SJCRH30 (cell line): Measurements from ENCODE around the gene ZBED4. TPM values are rescaled to one million over a fixed set of nuclear protein-coding genes. Genes with fewer than 3 reads are reported as not detected.

Experiments
- DNase-seq, 2 experiments: peaks; one replicate each; pipeline ENCODE4 v3.0.0-alpha.2; 2015 to 2020
- H3K27ac ChIP-seq: fragments of 250-450 bp; sonication (Bioruptor Pico); 2 replicates; pipeline ENCODE4 v1.5.1; 2020; ENCODE audit warnings: mild to moderate bottlenecking, moderate library complexity
- H3K27me3 ChIP-seq: fragments of 250-450 bp; sonication (Bioruptor Pico); 2 replicates; pipeline ENCODE4 v1.5.1; 2020; ENCODE audit warnings: mild to moderate bottlenecking, moderate library complexity
- H3K36me3 ChIP-seq: fragments of 250-450 bp; sonication (Bioruptor Pico); 2 replicates; pipeline ENCODE4 v1.5.1; 2020; ENCODE audit warnings: mild to moderate bottlenecking, moderate library complexity
- H3K4me1 ChIP-seq: fragments of 250-450 bp; sonication (Bioruptor Pico); 2 replicates; pipeline ENCODE4 v1.5.1; 2020; ENCODE audit warnings: mild to moderate bottlenecking, moderate library complexity
- H3K4me3 ChIP-seq: fragments of 250-450 bp; sonication (Bioruptor Pico); 2 replicates; pipeline ENCODE4 v1.5.1; 2020; ENCODE audit warnings: mild to moderate bottlenecking, moderate library complexity
- H3K9me3 ChIP-seq: fragments of 250-450 bp; sonication (Bioruptor Pico); replicated peaks from 2 replicates; pipeline ENCODE4 v1.5.1; 2020; ENCODE audit warnings: mild to moderate bottlenecking, moderate library complexity
- total RNA-seq: library from RNA; depleted of rRNA; stranded (reverse); fragments of >200 nt; shearing (Covaris generic); gene quantifications from 2 replicates; pipeline ENCODE4 v1.2.3, GENCODE V29; 2014

The ZBED4 gene
- total RNA-seq, 1 experiment from 2014 or later: 53.2 TPM

DNA sequence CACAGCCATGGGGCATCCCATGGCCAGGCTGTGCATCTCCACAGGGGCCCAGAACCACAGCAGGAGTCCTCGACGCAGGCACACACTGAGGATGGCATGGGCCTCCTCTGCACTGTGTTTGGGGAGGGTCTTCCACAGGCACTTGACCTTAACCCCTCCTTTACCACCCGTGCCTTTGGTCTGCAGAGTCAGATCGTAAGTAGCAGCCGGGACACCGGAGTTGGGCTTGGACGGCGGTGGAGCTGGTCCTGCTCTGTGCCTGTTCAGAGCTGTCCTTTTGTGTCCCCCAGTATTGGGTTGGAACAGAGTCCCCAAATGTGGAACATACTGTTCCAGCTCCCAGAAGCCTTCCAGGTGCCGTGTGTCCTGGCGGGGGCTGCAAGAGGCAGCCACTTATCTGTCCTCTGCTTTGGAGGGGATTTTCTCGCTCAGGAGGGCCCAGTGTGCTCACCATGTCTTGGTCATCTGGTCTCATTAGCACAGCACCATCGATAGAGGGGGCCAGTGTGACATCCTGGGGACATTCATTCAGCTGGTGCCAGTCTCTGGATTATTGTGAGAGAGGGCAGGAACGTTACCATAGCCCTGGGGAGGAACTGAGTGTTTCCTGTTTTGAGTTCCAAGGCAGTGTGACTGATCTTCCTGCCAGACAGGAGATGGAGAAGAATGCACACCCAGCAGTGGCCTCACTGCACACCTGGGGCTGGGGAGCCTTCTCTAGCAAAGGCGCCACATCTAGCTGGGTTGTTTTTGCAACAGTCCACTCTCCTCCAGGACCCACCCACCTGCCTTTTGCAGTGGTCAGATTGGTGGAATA is 77.2 kb downstream of the ZBED4 start:
- Histone ChIP-seq H3K4me1 (peaks cover 24% of the 10 kb centered on the region), H3K36me3 (no peaks in the 10 kb centered on the region), H3K27me3 (no peaks in the 10 kb centered on the region), H3K4me3 (no peak overlapping the region), H3K27ac (no peak overlapping the region), H3K9me3 (no peaks in the 10 kb centered on the region)
- peak; percentile 83 to 92 for DNase-seq

DNA sequence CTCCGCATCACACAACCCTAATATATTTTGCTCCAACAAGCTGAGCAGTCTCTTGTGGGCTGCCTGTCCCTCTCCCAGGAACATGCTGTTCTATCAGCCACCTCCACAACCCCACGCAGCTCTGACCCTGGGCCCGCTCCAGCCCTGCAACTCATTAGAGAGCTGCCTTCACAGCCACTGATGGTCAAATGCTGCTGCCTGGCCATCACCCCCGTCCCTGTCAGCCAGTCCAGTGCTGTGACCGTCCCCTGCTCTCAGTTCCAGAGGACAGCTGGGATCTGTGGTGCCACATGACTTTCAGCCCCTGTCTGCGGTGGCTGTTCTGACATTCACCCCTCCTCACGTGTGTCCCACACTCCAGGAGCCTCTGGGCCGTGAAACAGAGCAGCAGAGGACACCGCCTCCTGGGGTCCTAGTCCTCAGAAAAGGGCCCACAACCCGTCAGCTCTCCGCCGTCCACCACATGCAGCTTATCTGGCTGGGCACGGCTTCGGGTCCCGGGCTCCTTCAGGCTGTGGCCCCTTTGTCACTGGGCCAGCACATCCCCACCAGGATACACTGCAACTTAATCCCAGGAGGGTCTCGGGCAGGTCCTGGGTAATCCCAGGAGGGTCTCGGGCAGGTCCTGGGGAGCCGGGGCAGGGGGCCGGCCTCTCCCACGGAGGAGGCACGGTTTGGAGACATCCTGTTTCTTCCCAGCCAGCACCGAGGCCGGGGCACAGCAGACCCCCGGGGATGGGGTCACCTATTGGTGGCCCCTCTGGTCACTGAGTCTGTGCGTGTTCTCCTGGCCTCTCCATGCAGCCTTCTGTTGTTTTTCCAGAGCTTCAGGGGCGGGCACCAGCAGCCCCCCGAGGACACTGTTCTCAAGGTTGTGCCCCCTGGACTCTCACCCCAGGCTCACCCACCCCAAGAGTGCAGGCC is 79.9 kb downstream of the ZBED4 start:
- Histone ChIP-seq H3K27ac (no peak overlapping the region; the same call in 1 of the 2 replicates), H3K4me1 (peaks cover 46% of the 10 kb centered on the region), H3K36me3 (no peaks in the 10 kb centered on the region), H3K4me3 (no peak overlapping the region), H3K9me3 (no peaks in the 10 kb centered on the region), H3K27me3 (no peaks in the 10 kb centered on the region)
- peak in 1 of 2 experiments; percentile 56 for DNase-seq

DNA sequence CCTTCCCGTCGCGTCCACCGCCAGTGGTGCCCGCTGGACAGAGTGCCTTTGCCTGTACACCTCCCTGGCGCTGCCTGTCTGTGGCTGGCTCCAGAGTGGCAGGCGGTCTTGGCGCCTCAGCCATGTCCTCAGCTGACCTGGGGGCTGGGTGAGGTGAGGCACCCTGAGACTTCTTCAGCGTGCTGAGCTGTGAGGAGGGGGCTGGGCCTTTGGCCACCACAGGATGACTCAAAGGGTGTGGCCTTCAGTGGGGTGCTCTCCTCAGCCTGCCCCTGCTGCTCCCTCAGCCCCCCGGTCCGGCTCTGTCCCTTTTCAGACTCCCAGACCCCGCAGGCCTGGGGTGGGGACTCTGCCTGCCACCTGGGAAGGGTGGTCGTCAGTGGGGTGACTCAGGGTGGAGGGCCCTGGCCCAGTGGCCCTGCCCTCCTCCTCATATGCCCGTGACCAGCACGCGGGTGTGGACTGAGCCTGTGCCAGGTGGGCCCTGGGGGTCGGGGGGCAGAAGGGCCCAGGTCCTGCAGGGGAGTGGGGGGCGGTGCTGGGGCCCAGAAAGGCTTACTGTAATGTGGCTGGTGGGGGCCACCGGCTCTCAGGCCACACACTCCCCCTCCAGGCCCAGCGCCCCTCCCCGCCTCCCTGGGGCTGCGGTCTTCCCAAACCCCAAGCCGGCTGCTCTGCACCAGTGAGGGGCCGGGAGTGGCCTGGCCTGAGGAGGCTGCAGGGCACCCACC is 80.7 kb downstream of the ZBED4 start:
- H3K4me1 ChIP-seq: peaks cover 55% of the 10 kb centered on the region
- no peaks in the 10 kb centered on the region for H3K9me3 ChIP-seq
- peak overlapping the region; percentile 37; the same call in 1 of the 2 replicates for H3K27ac ChIP-seq
- H3K36me3 ChIP-seq: no peaks in the 10 kb centered on the region
- peak; percentile 54 to 60 for DNase-seq
- no peaks in the 10 kb centered on the region for H3K27me3 ChIP-seq
- peak overlapping the region; percentile 54 for H3K4me3 ChIP-seq

DNA sequence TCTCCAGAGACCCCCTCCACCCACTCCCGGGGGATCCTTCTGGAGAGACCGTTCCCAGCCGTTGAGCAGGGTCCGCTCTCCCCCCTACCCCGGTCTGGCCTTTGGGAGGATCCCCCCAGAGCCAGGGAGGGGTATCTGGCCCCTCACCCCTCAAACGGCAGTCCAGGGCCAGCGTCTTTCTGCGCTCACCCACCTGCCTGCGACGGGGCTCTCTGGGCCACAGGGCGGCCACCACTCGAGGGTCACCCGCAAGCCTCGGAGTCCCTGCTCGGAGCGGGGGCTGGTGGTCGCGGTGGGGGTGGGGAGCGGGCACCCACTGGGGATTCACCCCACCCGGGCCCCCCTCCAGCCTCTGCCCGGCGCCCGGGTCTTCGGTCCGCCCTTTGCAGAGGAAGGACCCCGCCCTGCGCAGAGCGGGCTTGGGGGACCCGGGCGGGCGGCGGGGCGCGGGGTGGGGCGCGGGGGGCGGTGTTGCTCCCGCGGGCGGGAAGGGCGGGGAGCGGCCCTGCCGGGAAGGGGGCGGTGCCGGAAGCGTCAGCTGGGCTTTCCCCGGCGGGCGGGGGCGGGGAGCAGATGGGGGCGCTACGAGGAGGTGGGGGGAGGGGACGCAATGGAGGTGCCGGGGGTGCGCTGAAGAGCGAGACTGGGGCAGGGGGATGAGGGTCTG is 81.4 kb downstream of the ZBED4 start:
- Histone ChIP-seq H3K4me1 (peaks cover 61% of the 10 kb centered on the region), H3K27me3 (no peaks in the 10 kb centered on the region), H3K4me3 (peak overlapping the region; percentile 54), H3K27ac (peak overlapping the region; percentile 37; the same call in 1 of the 2 replicates), H3K9me3 (no peaks in the 10 kb centered on the region), H3K36me3 (no peaks in the 10 kb centered on the region)
- DNase-seq: peak; percentile 86 to 88

DNA sequence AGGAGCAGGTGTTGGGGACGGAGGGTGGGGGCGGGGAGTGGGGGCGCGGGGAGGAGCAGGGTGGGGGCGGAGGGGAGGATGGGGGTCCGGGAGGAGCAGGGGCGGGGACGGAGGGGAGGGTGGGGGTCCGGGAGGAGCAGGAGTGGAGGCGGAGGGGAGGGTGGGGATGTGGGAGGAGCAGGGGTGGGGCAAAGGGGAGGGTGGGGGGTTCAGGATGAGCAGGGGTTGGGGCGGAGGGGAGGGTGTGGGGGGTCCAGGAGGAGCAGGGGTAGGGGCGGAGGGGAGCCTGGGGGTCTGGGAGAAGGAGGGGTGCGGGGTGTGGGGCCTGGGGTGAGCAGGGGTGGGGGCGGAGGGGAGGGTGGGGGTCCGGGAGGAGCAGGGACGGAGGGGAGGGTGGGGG is 81.9 kb downstream of the ZBED4 start:
- Histone ChIP-seq H3K4me3 (no peak overlapping the region), H3K27me3 (no peaks in the 10 kb centered on the region), H3K4me1 (peaks cover 61% of the 10 kb centered on the region), H3K36me3 (no peaks in the 10 kb centered on the region), H3K27ac (no peak overlapping the region), H3K9me3 (no peaks in the 10 kb centered on the region)
- DNase-seq: peak; percentile 63 to 67

DNA sequence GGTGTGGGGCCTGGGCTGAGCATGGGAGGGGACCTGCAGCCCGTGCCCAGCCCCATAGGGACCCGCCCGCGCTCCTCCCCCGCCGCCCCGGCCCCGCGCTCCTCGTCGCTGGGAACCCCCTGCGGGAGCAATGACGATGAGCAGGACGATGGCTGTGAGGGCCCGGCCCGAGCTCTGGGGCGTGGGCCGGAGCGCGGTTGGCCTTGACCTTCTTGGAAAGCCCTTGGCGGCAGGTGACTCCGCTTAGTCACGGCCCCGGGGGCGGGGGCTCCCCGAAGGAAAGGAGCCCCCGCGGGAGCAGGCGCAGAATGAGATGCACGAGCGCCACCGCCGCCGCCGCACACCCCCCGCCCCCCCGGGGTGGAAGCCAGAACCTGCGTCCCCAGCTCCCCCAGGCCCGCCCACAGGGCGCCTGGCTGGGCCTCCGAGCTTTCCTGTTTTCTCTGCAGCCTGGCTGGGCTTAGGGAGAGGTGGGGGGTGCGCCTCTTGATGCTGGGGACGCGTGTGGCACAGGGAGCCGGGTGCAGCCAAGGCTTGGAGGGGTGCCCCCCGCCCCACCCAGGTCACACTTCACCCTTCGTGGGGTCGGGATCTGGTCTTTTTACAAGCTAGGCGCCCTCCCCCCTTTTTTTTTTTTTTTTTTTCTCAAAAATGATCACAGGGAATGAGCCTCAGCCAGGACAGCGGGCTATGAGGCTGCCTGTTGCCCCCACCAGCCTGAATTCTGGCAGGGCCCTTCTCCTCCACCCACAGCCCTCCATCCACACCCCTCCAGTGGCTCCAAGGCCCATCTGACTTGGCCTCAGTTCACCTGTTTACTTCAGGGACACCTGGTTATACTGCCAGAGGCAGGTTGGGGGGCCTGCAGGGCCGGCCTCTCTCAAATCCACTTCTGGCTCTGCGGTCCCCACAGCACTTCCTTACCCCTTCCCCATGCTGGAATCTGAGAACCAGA is 82.7 kb downstream of the ZBED4 start:
- Histone ChIP-seq H3K4me3 (peak overlapping the region; percentile 52), H3K36me3 (no peaks in the 10 kb centered on the region), H3K9me3 (no peaks in the 10 kb centered on the region), H3K27ac (peak overlapping the region; percentile 91), H3K4me1 (peaks cover 58% of the 10 kb centered on the region), H3K27me3 (no peaks in the 10 kb centered on the region)
- peak; percentile 94 for DNase-seq

DNA sequence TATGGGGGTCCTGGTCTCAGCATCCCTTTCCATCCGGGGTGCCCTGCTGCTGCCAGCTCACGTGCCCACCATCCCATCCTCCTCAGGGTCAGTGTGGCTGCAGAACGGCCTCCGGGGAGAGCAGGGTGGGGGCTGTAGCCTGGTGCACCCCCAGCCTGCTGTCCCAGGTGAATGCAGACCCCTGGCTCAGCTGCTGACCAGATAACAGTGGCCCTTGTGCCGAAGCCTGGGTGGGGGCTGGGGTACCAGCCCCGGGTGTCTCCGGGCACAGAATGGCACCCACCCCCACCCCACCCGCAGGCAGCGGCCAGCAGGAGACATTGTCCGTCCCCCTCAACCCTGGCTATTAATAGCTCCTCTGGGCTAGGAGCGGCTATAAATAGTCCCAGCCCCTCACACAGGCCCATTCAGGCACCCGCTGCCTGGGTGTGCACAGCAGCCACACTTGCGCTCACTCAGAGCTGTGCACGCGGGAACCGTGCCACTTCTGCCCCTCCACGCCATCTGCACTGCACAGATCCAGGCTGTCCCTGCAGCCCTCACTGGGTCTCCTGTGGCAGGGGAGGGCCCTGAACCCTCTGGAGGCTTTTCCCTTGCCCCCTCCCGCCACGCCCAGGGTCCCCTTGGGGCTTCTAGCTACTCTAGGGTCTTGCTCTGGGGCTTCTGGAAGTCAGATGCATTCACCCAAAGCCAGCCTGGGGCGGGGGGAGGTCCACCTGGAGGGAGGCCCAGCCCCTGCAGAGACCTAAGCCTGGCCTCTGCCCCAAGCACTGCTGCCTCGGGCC is 83.5 kb downstream of the ZBED4 start:
- Histone ChIP-seq H3K27ac (peak overlapping the region; percentile 91), H3K4me3 (peak overlapping the region; percentile 52), H3K9me3 (no peaks in the 10 kb centered on the region), H3K27me3 (no peaks in the 10 kb centered on the region), H3K36me3 (no peaks in the 10 kb centered on the region), H3K4me1 (peaks cover 52% of the 10 kb centered on the region)
- peak; percentile 79 to 84 for DNase-seq

DNA sequence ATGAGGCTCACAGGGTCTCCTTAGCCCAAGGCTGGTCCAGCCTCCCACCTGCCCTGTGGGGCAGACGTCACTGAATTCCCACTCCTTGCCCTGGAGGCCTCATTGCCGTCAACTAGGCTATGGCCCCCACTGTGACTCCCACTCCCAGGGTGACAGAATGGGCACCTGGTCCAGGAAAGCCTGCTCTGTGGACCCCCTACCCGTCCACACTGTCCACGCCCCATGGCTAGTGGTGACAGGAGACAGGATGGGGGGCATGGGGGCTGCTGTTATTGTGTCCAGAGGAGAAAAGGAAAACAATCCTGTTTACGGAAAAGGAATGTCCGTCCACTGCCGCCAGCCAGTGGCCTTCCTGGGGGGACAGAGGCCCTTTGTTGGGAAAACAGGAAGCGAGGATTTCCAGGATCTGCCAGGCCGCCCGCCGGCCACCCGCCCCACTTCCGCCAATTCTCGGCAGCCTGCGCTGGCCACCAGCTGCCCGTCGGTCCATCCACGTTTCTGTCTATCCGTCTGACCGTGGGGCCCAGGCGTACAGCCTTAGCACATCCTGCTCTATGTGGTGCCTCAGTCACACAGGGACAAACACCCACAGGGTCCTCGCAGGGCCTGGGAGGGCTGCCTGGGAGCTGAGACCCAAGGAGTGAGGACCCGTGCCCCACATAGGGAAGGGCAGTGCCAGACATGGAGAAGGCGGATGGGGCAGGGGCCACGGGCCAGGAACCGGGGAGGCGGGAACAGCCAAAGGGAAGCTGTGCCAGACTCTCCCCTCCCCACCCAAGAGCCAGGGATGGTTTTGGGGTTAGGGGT is 84.3 kb downstream of the ZBED4 start:
- H3K27ac ChIP-seq: peak overlapping the region; percentile 91

DNA sequence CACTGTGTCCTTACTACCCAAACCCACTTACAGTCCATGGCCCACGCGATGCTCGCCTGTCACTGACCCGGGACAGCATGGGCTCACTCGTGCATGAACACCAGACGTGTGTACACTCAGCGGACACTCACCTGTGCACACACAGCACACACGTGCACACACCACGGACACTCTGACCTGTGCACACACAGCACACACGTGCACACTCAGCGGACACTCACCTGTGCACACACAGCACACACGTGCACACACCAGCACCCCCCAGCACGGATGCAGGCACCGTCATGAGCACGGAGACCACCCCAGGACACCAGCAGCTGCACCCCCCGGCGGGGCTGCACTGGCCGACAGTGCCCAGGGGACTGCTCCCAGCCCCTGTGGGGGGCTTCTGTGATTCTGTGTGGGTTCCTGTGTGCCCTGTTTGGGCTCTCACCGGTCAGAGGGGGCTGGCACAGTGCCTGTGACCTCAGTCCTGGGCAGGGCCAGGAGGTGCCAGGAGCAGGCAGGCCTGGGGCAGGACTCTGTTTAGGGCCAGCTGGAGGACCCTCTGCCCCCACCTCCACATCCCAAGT is 85.0 kb downstream of the ZBED4 start:
- Histone ChIP-seq H3K4me1 (peaks cover 54% of the 10 kb centered on the region), H3K9me3 (no peaks in the 10 kb centered on the region; the same call in 1 of the 2 replicates), H3K27ac (peak overlapping the region; percentile 91), H3K27me3 (no peaks in the 10 kb centered on the region), H3K36me3 (no peaks in the 10 kb centered on the region), H3K4me3 (no peak overlapping the region)
- no peak for DNase-seq

More for the DNA sequence above, 84.3 kb downstream of the ZBED4 start:
- peak; percentile 88 to 92 for DNase-seq
- Histone ChIP-seq H3K4me1 (peaks cover 56% of the 10 kb centered on the region), H3K27me3 (no peaks in the 10 kb centered on the region), H3K4me3 (peak overlapping the region; percentile 21), H3K9me3 (no peaks in the 10 kb centered on the region; the same call in 1 of the 2 replicates), H3K36me3 (no peaks in the 10 kb centered on the region)
